LNCaP clone FGC (cell line): ENCODE results near the gene MTA1.

ENCODE experiments used
- DNase-seq: peaks from one replicate; pipeline ENCODE4 v3.0.0-alpha.2; 2011; ENCODE audit warnings: low read depth
- H3K4me3 ChIP-seq: 2 replicates; pipeline ENCODE4 v1.5.1; 2011; ENCODE audit warnings: mild to moderate bottlenecking, low read depth, low read length, control low read depth
- CTCF ChIP-seq: IDR thresholded peaks from 2 replicates; pipeline ENCODE4 v1.5.1; 2012; ENCODE audit warnings: mild to moderate bottlenecking; ENCODE audit not compliant: control insufficient read depth, insufficient read depth; ENCODE audit errors: extremely low read depth

The MTA1 gene

GRCh38 chr14:105384041-105384557 lies 35.5 kb upstream of the MTA1 start:
- no peak for DNase-seq
- H3K4me3 ChIP-seq: no peak overlapping the region
- no peak for TF ChIP-seq CTCF

- DNase-seq: no peak
- no peak for TF ChIP-seq CTCF
Measured at GRCh38 chr14:105384605-105385321, 34.9 kb upstream of the MTA1 start.

GRCh38 chr14:105385322-105385637 lies 34.3 kb upstream of the MTA1 start:
- H3K4me3 ChIP-seq: no peak overlapping the region
- TF ChIP-seq CTCF: no peak
- no peak for DNase-seq

More at GRCh38 chr14:105384605-105385321, 34.9 kb upstream of the MTA1 start:
- H3K4me3 ChIP-seq: no peak overlapping the region

- DNase-seq: no peak
- no peak overlapping the region for H3K4me3 ChIP-seq
- no peak for TF ChIP-seq CTCF
Measured at GRCh38 chr14:105385698-105386365, 33.8 kb upstream of the MTA1 start.

GRCh38 chr14:105386581-105387529 lies 32.8 kb upstream of the MTA1 start:
- no peak overlapping the region for H3K4me3 ChIP-seq
- TF ChIP-seq CTCF: no peak
- no peak for DNase-seq

- H3K4me3 ChIP-seq: no peak overlapping the region
- no peak for DNase-seq
- TF ChIP-seq CTCF: no peak
Measured at GRCh38 chr14:105387530-105387922, 32.1 kb upstream of the MTA1 start.
